ENCODE measurements around the gene TRIM16.
"Not testable (repeated sequence)": the region's sequence is repeated elsewhere in the genome, so short reads cannot be mapped to it uniquely, and the experiment has no call there.

GRCh38 chr17:15592960-15593359, 91.2 kb downstream of the TRIM16 start:
- TF ChIP-seq CTCF (conservative IDR thresholded peaks at IDR 0.05); EZH2 (IDR thresholded peaks at IDR 0.05; ENCODE audit: low read depth): not testable (repeated sequence)

Measured in PC-9 (cell line).